ENCODE results near the gene SORCS2. TPM values are rescaled to one million over a fixed set of nuclear protein-coding genes. Genes with fewer than 3 reads are reported as not detected.

The SORCS2 gene
- total and polyA plus RNA-seq, 2 of the 4 experiments (the other 2 are of a cell fraction): 0.36 to 0.62 TPM

GRCh38 chr4:7396186-7396910, 204.0 kb downstream of the SORCS2 start:
- H3K14ac ChIP-seq (replicated peaks; ENCODE audit: low read depth, low read length): no peak overlapping the region
- POLR2A ChIA-PET (ENCODE audit: unreplicated experiment): no interaction called here
- CTCF ChIA-PET: no interaction called here

More at GRCh38 chr4:7396186-7396910, 204.0 kb downstream of the SORCS2 start:
- H2AK5ac ChIP-seq (ENCODE audit: low read depth, low read length): no peak overlapping the region
- BruUV-seq (replicated peaks): no TSS peak
- H3K36me3 ChIP-seq (ENCODE audit: control insufficient read depth, insufficient read depth, low read length): no peaks in the 10 kb centered on the region
- no peak overlapping the region for H3K4me2 ChIP-seq (ENCODE audit: low read depth, low read length)
- in situ Hi-C loops (cut with MboI; ENCODE audit: low sequenced_read_pairs): no loop called here
- no peaks in the 10 kb centered on the region for H3K4me1 ChIP-seq (ENCODE audit: control insufficient read depth, insufficient read depth, low read length)
- DNase-seq: no peak
- 83% methylated on average over 6 of the region's 14 CpGs; no CpG with 5 or more reads in 1 of the 2 experiments for WGBS, 2 experiments (ENCODE audit: extremely low coverage in 2 of 2, insufficient read length in 1 of 2)
- no peaks in the 10 kb centered on the region for H3K9me1 ChIP-seq (ENCODE audit: insufficient read depth, low read length)
- H3K56ac ChIP-seq (ENCODE audit: extremely low read depth, insufficient read depth, low read length): no peak overlapping the region
- H3K4me3 ChIP-seq (ENCODE audit: insufficient read depth, low read depth, low read length): no peak overlapping the region
- H2BK15ac ChIP-seq (ENCODE audit: low read depth, low read length): no peak overlapping the region
- no peak overlapping the region for H4K91ac ChIP-seq (ENCODE audit: insufficient read depth, low read depth, low read length)
- H2BK20ac ChIP-seq (ENCODE audit: low read depth, low read length): no peak overlapping the region
- no peak overlapping the region for H2AFZ ChIP-seq (replicated peaks; ENCODE audit: low read length, poor library complexity)
- H4K5ac ChIP-seq (ENCODE audit: low read depth, low read length): no peak overlapping the region
- H4K8ac ChIP-seq (ENCODE audit: low read depth in 2 of 2, low read length in 2 of 2): no peak overlapping the region
- no peak overlapping the region for H3K23ac ChIP-seq (ENCODE audit: low read depth, low read length)
- H4K20me1 ChIP-seq (ENCODE audit: insufficient read depth, low read length): no peaks in the 10 kb centered on the region
- no peak overlapping the region for H2BK120ac ChIP-seq (ENCODE audit: low read depth, low read length)
- H3K79me1 ChIP-seq (ENCODE audit: low read depth in 1 of 2, low read length in 2 of 2): no peaks in the 10 kb centered on the region
- peaks cover 58% of the 10 kb centered on the region for H3K27me3 ChIP-seq (ENCODE audit: control insufficient read depth, insufficient read depth, low read length)
- no peak overlapping the region for H3K4ac ChIP-seq (ENCODE audit: low read depth, low read length)
- no peak overlapping the region for H3K9ac ChIP-seq (ENCODE audit: low read depth, low read length)
- H3K18ac ChIP-seq (ENCODE audit: low read depth, low read length): no peak overlapping the region
- ATAC-seq (ENCODE audit: low read depth): no peak
- intact Hi-C loops (cut with micrococcal nuclease): no loop called here
- H2BK5ac ChIP-seq (ENCODE audit: low read depth, low read length, poor library complexity, severe bottlenecking): no peak overlapping the region
- no peak overlapping the region for H3K27ac ChIP-seq (ENCODE audit: insufficient read depth, low read length)
- dilution Hi-C loops (cut with HindIII; ENCODE audit: low sequenced_read_pairs, unreplicated experiment): no loop called here
- TF ChIP-seq POLR2A (IDR thresholded peaks at IDR 0.05; ENCODE audit: low read depth, low read length) (no peak), MXI1 (IDR thresholded peaks at IDR 0.05; ENCODE audit: borderline replicate concordance, low read depth, low read length) (no peak), NFE2L2 (IDR thresholded peaks at IDR 0.05; ENCODE audit: low read depth, low read length) (no peak), SMC3 (IDR thresholded peaks at IDR 0.05; ENCODE audit: low read depth, low read length) (no peak), ELK1 (IDR thresholded peaks at IDR 0.05; ENCODE audit: borderline replicate concordance, low read depth, low read length) (no peak), MAFK (IDR thresholded peaks at IDR 0.05; ENCODE audit: low read depth, low read length) (no peak), USF2 (IDR thresholded peaks at IDR 0.05; ENCODE audit: low read depth, low read length) (no peak), RFX5 (IDR thresholded peaks at IDR 0.05; ENCODE audit: low read depth, low read length) (no peak), BHLHE40 (IDR thresholded peaks at IDR 0.05; ENCODE audit: low read depth, low read length) (no peak), FOS (IDR thresholded peaks at IDR 0.05; ENCODE audit: low read depth, low read length) (no peak), RCOR1 (IDR thresholded peaks at IDR 0.05; ENCODE audit: insufficient replicate concordance, low read length) (no peak), MAZ (IDR thresholded peaks at IDR 0.05; ENCODE audit: borderline replicate concordance, low read depth, low read length) (no peak), RAD21 (IDR thresholded peaks at IDR 0.05; ENCODE audit: low read length) (no peak), CEBPB (IDR thresholded peaks at IDR 0.05; ENCODE audit: low read depth, low read length) (no peak), CHD1 (IDR thresholded peaks at IDR 0.05; ENCODE audit: low read depth, low read length) (no peak), CTCF (conservative IDR thresholded peaks at IDR 0.05; ENCODE audit: low read depth, low read length) (no peak)
- no peaks in the 10 kb centered on the region for H3K9me3 ChIP-seq (ENCODE audit: control insufficient read depth, insufficient read depth, low read length)
- H2AK9ac ChIP-seq (replicated peaks; ENCODE audit: low read depth, low read length, poor library complexity): no peak overlapping the region
